HG03354 (cell line): ENCODE data around the gene AVEN.
"Not testable (repeated sequence)": the region's sequence is repeated elsewhere in the genome, so short reads cannot be mapped to it uniquely, and the experiment has no call there.

Source experiments
- ATAC-seq: cut with Tn5 transposase; IDR thresholded peaks from one replicate; pipeline ENCODE4 v1.9.1; 2021; ENCODE audit warnings: mild to moderate bottlenecking; ENCODE audit not compliant: unreplicated experiment, poor library complexity, severe bottlenecking

The AVEN gene

DNA sequence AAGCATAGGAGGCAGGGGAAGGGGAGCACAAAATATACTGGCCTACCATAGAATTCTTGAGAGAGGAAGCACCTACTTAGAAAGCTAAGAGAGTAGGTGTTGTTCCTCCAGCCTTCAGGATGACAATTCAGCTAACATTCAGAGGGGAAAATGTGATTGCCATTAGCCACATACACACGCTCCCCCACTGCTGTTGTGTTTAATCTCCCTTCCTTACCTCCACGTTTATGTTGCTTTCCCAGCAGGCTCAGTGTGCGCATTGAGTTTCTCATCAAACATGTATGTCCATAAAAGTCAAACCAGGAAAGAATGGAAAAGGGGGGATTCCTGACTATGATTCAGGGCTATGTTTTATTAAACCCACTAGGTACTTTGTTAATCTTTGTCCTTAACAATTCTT is 215.9 kb downstream of the AVEN start:
- ATAC-seq: no peak

- ATAC-seq: no peak
These were observed 216.5 kb downstream of the AVEN start for GRCh38 chr15:33822479-33822878.

GRCh38 chr15:33819499-33819898 is 219.5 kb downstream of the AVEN start:
- ATAC-seq: not testable (repeated sequence)
